ENCODE results near the gene HMCN1.
"Not testable (repeated sequence)": the region's sequence is repeated elsewhere in the genome, so short reads cannot be mapped to it uniquely, and the experiment has no call there.

Gene HMCN1

GRCh38 chr1:185741551-185741950, 7.4 kb downstream of the HMCN1 start:
- no peak for DNase-seq (ENCODE audit: low read depth)

DNA sequence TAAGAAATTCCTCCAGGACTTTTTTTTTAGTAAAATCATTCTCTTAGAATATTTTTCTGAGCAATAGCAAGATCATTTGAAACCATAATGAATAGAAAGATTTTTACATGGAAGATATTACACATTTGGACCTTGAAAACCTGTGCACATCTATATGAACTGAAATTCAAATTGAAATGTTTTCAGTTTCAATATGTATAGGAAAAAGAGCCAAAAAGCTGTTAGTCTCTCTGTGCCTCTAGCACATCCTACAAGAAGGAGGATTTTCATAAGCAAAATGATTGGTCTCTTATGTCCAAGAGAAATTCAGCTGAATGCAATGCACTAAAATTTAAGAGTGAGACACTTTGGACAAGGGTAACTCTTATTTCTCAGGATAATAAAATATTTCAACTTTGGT, 8.2 kb downstream of the HMCN1 start:
- no peak for DNase-seq (ENCODE audit: low read depth)

- no peak for DNase-seq (ENCODE audit: low read depth)
Measured at GRCh38 chr1:185745165-185745564, 11.0 kb downstream of the HMCN1 start.

- DNase-seq (ENCODE audit: low read depth): no peak
Measured at GRCh38 chr1:185759061-185759460, 24.9 kb downstream of the HMCN1 start.

- DNase-seq (ENCODE audit: low read depth): no peak
Measured at GRCh38 chr1:185761841-185762240, 27.6 kb downstream of the HMCN1 start.

GRCh38 chr1:185767508-185768120, 33.4 kb downstream of the HMCN1 start:
- no peak for DNase-seq (ENCODE audit: low read depth)

DNA sequence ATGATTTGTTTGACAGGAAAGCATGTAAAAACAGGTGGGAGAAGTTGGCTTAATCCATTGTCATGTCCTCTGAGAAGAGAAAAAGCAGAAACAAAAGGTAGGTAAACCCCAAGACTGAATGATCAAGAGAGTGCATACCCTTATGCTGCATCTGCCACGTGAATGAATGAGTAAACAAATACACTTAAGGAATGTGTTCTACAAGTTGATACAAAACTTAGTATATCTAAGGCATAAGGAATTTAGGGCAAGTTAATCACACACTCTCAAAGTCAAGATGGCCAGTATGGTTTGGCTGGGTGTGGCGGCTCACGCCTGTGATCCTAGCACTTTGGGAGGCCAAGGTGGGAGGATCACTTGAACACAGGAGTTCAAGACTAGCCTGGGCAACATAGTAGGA, 34.2 kb downstream of the HMCN1 start:
- DNase-seq (ENCODE audit: low read depth): no peak

- no peak for DNase-seq (ENCODE audit: low read depth)
Measured at GRCh38 chr1:185769136-185769535, 34.9 kb downstream of the HMCN1 start.

GRCh38 chr1:185774394-185774793, 40.2 kb downstream of the HMCN1 start:
- no peak for DNase-seq (ENCODE audit: low read depth)

GRCh38 chr1:185775501-185775900, 41.3 kb downstream of the HMCN1 start:
- no peak for DNase-seq (ENCODE audit: low read depth)

DNA sequence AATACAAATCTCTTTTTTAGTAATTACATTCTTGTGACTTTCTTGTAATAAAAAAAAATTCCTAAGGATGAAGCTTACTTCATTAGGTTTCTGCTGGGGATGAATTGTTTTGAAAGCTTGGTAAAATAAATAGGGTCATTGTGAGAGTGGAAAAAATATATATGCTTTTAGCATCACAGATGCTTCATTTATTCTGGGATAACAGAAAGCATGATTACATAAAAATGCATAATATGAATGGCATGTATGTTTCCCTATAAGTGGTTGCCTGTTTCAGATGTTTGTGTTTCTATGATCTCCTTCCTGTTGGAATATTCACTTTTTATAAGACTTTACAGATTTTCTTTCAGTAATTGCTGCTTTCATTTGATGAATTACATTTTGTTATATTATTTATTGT, 42.3 kb downstream of the HMCN1 start:
- DNase-seq (ENCODE audit: low read depth): no peak

DNA sequence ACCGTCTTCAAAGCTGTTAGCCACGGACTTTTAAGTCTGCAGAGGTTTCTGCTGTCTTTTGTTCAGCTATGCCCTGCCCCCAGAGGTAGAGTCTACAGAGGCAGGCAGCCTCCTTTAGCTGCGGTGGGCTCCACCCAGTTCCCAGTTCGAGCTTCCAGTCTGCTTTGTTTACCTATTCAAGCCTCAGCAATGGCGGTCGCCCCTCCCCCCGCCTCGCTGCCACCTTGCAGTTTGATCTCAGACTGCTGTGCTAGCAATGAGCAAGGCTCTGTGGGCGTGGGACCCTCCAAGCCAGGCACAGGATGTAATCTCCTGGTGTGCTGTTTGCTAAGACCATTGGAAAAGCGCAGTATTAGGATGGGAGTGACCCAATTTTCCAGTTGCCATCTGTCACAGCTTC, 49.7 kb downstream of the HMCN1 start:
- DNase-seq (ENCODE audit: low read depth): not testable (repeated sequence)

GRCh38 chr1:185785586-185785985, 51.4 kb downstream of the HMCN1 start:
- DNase-seq (ENCODE audit: low read depth): no peak

DNA sequence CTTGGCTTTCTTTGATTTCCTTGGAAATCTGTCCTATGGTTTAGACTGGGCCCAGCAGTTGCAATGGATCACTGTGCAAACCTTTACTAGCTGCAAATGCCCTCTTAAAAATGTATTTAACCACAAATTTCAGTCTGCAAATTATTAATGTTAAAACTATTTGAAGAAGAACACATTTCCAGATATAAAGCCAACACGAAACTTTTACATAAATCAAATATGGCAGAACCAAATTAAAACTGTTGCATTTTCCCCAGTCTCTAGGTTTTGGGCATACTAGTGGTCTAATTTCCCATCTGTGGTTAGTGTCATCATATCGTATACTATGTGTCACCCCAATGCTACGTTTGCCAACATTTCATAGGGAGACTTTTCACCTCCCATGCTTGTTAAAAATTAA, 52.3 kb downstream of the HMCN1 start:
- no peak for DNase-seq (ENCODE audit: low read depth)

GRCh38 chr1:185787238-185787637, 53.0 kb downstream of the HMCN1 start:
- DNase-seq (ENCODE audit: low read depth): no peak

GRCh38 chr1:185788386-185788785, 54.2 kb downstream of the HMCN1 start:
- DNase-seq (ENCODE audit: low read depth): no peak

- DNase-seq (ENCODE audit: low read depth): no peak
Measured at GRCh38 chr1:185789501-185790193, 55.5 kb downstream of the HMCN1 start.

DNA sequence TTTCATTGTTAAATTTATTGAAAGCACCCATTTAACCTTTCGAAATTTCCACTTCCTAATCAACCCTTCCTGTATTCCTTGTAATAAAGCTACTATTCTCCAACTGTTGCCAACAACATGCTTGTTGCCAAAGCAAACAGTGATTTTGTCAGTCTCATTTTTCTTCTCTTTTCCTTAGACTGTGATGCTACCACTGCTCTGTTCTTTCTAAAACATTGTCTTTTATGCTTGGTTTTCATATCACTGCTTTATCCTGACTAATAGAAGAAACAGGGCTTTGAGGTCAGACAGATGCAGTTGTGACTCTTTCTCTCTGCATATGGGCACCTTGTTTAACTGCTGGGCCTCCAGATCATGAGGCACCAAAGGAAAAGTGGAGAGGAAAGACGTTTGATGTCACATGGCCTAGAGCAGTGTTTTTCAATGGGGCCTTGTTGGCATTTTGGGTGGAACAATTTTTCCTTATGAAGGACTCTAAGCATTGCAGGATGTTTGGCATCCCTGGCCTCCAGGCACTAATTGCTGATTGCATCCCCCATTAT, 56.1 kb downstream of the HMCN1 start:
- no peak for DNase-seq (ENCODE audit: low read depth)

DNA sequence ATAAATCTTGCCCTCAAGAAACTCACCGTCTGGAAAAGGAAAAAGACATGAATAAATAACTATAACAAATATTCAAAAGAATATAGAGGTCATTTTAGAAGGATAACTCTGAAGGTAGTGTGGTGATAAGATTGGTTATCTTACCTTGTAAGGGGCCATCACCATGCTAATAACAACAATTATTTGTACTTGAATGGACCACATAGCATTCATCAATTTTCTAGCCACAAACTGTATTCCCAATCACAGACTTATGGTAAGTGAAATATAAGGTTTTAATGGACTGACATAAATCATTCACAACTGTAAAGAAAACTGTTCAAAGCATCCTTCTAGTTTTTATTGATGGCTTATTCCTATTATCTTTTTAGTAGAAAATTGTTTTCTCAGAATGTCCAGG, 57.8 kb downstream of the HMCN1 start:
- no peak for DNase-seq (ENCODE audit: low read depth)

- not testable (repeated sequence) for DNase-seq (ENCODE audit: low read depth)
Measured at GRCh38 chr1:185794495-185794894, 60.3 kb downstream of the HMCN1 start.

DNA sequence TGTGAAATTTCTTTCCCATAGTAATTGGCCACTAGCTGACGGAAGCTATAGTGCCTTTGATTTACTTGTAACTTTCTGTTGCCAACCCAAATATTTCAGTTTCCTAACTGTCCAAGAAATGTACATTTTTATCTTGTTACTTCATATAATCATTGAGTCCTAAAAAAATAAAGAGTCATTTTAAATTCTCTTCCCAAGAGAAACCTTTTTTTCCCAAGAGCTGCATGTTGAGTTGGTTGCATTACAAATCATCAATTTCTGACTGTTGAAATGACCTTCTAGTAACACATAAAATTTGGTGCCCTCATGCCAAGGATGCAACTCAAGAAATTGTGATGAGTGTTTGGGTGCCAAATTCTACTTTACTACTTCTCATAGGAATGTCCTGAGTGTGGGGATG, 61.0 kb downstream of the HMCN1 start:
- DNase-seq (ENCODE audit: low read depth): no peak

GRCh38 chr1:185798505-185798904, 64.3 kb downstream of the HMCN1 start:
- DNase-seq (ENCODE audit: low read depth): no peak

DNA sequence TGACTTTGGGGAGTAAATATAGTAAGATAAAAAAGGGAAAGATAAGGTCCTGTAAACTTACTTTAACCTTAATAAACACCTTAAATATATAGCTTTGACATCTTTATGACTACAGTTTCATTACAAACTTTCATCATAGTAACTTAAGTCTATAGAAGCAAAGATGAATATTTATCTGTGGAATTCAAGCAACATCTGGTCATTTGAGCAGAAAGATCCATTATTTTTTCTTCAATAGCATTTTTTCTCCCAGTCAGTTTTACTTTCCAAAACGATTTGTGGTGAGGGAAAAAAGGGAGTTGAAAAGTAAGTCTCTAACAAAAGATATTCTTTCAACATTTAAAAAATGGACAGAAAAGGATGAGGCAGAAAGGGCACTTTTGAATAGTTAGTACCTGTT, 69.0 kb downstream of the HMCN1 start:
- DNase-seq (ENCODE audit: low read depth): no peak

- DNase-seq (ENCODE audit: low read depth): no peak
Measured at GRCh38 chr1:185804206-185804605, 70.0 kb downstream of the HMCN1 start.

All from fibroblast of the conjunctiva (primary cell).